CD4-positive, alpha-beta T cell treated with Interleukin-6 at 100 ng/mL for 8 hours (primary cell): Measurements from ENCODE around the gene SFXN5.
A peak's percentile ranks its signal among the peaks of the same experiment; 100 is the strongest.

Source experiments
- DNase-seq: peaks from one replicate; pipeline ENCODE4 v3.0.0-alpha.2; 2020; ENCODE audit warnings: mixed read lengths, low spot score

Gene SFXN5

DNA sequence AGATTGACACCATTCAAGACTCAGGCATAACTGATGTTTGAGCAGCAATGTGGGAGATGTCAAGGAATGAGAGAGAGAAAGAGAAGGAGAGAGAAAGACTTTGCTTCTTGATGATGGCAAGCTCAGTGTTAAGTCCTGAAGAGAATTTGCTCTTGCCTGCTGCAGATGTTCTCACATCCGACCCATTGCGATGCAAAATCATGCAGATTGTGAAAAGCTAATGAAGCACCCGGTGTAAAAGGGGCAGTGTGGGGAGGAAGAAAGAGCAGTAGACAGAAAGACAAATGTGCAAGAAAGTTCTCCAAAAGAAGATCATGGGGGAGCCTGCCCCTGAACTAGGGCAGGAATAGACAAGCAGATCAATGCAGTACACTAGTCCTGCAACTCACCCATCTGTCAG is 96.5 kb downstream of the SFXN5 start:
- DNase-seq: no peak

DNA sequence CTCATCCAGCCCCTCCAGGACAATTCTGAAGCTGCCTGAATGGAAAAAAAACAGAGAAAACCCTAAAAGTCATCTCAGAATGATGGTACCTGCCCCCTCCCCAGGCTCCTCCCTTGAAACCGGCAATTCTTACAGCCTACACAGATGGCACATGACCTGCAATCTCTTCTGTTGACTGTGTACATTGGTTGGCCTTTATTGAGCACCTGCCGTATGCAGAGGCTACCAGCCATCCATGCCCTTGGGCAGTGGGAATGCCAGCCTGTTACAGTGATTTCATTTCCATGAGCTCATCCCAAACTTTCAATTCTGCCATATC is 97.1 kb downstream of the SFXN5 start:
- DNase-seq: no peak

DNA sequence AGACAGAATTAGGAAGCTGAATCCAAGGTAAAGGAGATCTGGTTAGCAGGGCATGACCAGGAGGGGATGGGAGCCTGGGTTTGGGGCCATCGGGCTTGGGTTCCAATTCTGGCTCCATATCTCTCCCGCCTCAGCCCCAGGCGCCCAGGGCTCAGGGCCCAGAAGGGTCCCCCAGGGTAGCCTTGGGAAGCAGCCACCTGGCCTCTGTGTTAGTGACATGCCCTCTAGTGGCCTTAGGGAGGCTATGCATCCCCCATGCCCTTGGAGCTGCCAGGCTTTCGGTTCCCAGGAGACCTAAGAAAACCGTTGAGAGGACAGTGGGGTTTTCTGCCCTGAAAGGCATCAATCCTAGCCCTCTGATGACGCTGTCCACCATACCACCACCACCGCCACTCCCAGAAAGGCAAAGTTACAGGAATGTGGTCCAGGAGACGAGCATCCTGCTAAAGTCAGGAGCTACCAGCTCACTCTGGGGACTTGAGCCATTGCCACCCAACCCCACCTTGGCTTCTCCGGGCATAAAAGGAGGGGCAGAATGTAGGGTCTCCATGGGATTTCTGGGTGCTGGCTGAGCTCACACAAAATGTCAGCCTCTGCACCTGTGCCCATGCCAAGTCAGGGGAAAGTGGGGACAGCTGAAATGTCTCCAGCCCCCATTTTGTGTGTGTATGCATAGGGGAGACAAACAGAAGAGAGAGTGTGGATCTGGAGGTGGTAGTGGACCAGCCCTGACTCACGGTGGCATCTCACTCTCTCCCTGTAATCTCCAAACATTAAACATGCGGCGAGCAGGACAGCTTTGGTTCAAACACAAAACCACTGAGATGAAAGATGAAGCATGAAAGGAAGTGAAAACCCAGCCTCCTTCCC is 97.7 kb downstream of the SFXN5 start:
- DNase-seq: peak; percentile 15

DNA sequence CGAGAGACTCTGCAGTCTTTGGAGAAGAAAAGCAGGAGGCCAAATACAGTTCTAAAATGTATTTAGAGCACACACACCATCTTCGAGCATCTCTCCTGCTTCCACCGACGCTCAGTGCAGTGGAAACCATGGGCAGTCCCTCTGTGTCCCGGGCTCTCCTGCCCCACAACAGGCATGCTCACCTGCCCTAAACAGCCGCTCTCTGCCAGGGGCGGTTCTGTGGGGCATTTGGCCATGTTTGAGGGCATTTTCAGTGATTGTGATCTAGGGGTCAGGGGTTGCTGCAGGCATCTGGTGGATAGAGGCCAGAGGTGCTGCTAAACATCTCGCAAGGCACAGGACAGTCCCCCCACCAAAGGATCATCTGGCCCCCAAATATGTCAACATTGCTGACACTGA is 98.4 kb downstream of the SFXN5 start:
- no peak for DNase-seq

DNA sequence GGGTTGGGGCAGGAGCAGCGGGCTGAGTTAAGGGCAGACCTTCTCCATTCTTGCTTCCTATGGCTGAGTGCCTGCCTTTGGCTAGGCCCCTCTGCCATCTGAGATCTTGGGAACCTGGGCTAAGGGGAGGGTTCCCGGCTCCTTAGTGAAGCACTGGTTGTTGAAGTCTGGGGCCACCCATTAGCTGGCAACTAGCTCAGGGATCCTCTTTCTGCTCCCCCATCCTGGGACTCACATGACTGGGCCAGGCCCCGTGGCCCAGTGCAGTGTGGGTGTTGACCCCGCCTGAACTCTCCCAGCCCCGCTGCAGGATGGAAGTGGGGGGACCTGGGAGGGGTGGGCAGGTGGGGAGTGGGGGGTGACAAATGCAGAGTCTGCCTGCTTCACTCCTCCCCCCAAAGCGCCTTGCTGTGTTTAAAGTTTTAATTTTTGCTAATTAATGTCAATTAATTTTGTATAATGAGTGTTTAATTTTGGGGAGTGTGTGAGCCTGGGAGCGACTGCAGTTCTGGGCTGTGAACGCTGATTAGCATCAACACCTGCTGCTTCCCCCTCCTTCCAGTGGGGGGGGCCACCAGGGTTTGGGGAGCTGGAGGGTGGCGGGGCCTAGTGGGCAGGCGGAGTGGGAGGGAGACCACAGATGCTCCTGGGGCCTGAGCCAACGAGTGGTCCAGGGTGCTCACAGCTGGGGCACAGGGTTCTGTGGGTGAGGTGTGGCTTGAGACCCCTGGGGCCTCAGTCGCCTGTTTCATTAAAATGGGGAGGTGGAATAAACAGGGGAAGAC is 99.0 kb downstream of the SFXN5 start:
- no peak for DNase-seq

DNA sequence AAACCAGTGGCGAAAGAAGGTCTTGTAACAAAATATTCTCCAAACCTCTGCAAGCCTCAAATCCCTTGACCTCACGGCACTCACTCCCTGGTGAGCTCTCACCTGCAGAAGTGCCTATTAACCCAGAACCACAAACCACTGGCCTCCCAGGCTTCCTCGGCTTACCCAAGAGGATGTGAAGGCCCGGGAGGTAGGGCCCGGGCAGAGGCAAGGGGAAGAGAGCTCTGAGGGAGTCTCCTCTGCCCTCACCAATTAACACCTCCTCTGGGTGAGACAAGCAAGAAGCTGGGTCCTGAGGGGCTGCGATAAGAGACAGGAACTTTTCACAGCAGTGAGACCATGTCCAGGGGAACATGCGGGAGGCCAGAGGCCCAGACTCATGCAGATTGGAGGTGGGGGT is 100.5 kb downstream of the SFXN5 start:
- DNase-seq: no peak

DNA sequence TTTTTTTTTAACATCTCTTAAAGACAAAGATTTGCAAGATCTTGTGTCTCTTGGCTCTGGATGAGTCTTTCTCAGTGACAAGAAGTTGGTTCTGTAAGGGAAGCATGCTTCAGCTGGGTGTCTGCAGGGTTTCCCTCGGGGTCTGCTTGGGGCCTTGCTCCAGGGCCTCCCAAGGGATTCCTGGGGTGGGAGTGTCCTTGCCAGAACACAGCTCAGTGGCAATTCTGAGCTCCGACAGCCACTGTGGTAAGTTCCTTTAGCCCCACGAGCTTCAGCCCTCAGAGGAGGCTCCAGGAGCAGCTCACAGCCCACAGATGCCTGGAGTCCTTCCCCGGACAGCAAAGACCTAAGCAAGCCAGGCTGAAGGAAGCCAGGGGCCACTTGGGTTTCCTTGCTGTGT is 101.8 kb downstream of the SFXN5 start:
- DNase-seq: no peak

DNA sequence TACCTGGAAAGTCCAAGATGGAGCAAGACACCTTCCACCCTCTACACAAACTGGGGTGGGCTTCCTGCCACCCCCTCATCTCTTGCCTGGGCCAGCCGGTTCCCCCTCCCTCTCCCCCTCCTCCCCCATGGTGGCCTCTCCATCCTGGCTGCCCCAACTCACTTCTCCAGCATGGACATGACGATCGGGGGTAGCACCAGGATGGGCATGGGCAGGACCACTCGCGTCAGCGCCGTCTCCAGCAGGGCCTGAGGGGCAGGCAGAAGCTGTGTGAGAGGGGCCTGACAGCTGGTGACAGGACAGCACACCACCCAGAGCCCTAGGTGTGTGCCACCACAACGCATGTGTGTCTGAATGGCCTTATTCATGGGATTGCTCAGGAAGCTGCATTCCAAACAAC is 103.2 kb downstream of the SFXN5 start:
- no peak for DNase-seq

DNA sequence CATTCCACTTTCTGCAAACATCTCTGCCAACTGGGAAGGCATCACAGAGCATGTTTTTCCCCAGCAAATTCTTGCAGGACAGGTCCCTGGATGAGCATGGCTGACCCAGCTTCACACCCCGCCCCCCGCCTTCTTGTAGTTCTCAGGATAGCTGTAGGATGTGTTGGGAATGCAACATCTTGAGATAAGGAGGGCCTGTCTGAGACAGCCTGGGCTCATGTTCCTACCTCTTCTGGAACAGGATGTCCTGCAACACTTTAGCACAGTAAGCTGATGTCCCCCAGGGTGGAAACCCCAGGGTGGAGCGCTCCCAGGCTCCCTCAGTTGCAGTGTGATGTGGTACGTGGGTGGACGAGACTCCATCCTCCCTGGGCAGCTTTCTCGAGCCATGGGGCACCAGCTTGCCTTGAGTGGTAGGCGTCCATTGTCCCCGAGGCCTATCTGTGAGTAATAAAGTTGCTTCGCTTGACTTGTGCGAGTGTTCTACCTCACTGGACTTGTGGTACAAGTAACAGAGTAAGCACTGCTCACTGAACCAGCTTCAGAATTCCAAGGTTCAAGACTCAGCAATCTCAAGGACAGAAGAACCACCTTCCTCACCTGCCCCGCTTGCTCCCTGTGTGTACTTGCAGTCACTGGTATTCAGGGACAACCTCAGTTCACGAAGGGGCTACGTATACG is 105.6 kb downstream of the SFXN5 start:
- DNase-seq: no peak

DNA sequence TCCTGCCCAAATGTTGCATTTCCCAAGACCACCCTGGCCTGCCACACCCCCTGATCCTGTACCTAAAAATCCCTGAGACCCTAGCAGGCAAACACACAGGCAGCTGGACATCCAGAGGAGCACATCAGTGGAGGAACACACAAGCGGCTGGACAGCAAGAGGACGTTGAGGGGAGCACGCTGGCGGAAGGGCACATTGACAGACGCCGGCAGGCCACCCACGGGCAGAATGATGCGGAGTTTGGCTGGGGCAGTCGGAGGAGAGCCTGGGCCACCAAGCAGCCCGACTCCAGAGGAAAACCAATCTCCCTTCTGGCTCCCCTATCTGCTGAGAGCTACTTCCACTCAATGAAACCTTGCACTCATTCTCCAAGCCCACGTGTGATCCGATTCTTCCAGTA is 106.5 kb downstream of the SFXN5 start:
- no peak for DNase-seq

DNA sequence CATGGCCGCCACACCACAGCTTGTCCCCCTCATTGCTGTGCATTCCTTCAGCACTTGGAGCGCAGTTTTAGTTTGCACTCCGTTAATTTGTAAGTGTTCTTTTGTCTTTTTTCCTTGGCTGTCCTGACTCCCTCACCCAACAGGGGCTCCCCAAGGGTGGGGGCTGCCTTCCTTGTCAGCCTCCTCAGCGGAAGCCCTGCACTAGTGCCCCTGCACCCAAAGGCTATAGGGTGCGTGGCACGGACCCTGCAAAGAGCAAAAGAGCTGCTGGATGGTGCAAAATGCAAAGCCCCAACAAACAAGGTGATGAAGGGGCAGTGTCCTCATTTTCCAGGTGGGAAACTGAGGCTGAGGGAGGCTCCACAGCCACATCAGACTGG is 107.4 kb downstream of the SFXN5 start:
- DNase-seq: no peak

DNA sequence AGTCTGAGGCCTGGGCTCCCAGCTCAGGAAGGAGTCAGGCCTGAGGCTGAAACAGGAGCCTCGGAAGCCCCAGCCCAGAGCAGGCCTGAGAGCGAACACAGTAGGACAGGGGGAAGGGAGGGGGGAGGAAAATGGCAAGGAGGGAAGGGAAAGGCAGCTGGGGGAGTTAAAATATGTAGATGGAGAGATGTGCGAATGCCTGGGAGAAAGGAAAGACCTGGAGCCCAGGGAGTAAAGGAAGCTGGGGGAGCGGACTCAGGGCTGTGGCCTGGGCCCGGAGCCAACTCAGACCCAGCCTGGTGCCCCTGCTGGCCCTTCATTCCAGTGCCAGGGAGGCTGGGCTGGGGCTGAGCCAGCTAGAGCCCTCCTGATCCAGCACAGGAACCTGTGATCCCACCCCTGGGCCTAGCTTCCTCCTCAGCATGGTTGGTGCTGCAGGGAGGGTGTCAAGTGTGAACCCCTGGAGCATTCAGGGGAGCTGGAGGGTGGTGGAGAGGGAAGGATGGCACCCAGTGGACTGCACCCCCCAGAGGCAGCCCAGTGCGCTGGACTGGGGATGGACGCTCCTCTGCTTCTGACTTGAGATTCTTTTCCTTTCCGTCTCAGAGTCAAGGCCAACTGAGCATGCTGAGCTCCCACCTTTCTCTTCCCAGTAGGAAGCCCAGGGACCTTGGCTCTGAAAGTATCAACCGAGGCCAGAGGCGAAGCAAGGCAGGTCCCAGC is 107.9 kb downstream of the SFXN5 start:
- no peak for DNase-seq

DNA sequence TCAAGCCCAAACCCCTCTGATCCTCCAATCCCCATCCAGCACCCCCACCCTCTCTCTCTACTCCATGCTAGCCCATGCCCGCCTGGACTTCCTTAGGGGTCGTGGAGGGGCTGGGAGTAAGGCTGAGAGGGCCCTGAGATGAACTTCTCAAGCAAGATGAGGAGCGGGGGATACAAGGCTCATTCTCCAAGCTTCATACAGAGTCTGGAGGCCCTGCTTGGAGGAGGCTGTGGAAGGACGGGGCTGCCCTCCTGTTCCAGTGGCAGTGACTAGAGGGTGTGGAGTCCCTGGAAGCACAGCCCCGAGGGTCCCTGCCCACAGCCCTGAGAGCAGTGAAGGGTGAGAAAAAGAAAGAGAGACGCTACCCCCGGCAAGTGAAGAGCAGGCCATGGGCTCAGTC is 108.6 kb downstream of the SFXN5 start:
- DNase-seq: no peak

DNA sequence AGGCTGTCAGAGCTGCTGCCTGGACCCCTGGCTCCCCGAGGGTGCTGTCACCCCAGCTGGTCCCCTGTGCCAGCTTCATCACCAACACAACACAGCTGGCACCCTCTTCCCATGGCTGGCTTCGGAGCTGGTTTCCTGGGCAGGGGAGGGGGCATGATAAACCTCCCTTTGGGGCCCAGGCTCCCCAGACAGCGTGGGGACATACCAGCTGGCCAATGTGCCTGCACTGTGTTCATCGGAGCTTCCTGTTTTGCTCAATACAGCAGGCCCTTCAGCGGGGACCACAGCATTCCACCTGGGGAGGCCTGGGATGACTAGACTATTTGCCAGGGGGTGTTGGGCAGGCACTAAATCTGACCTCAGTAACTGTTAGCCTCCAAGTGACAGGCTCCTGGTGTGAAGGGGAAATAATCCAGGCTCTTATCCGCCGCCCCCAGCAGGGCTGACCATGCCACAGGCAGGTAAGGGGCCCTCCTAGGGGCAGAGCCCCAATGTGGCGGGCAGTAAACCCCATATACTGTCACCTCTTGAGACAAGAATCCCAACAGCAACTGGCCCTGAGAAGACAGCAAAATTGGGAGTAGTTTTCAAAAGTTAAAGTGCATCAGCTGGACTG is 109.6 kb downstream of the SFXN5 start:
- DNase-seq: no peak

DNA sequence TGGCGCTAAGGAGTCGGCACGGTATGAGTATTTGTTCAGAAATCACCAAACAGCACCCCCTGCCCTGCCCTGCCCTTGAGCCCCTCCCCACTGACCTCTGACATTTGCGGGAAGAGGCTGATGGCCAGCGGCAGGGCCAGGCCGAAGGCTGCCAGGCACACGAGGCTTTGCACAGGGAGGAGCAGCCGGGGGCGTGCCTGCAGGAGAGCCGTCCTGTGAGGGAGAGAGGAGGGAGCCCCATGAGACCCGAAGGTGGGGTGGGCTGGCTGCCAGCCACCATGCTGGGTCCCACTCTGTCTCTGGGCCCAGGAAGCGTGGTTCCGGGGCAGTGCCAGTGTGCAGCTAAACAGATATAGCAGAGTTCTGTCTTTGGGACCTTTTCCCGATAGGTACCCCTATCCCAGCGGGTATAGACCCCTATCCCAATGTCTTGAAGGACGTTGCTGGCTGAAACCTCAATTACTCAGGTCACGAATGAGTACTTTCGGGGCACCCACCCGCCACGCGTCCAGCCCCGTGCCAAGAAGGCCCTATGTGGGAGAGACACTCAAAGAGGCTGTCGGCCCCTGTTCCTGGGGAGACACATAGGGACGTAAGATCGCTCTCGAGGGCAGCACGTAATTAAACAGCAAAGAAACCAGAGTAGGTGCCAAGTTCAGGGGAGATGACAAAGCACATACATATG is 110.3 kb downstream of the SFXN5 start:
- DNase-seq: no peak

DNA sequence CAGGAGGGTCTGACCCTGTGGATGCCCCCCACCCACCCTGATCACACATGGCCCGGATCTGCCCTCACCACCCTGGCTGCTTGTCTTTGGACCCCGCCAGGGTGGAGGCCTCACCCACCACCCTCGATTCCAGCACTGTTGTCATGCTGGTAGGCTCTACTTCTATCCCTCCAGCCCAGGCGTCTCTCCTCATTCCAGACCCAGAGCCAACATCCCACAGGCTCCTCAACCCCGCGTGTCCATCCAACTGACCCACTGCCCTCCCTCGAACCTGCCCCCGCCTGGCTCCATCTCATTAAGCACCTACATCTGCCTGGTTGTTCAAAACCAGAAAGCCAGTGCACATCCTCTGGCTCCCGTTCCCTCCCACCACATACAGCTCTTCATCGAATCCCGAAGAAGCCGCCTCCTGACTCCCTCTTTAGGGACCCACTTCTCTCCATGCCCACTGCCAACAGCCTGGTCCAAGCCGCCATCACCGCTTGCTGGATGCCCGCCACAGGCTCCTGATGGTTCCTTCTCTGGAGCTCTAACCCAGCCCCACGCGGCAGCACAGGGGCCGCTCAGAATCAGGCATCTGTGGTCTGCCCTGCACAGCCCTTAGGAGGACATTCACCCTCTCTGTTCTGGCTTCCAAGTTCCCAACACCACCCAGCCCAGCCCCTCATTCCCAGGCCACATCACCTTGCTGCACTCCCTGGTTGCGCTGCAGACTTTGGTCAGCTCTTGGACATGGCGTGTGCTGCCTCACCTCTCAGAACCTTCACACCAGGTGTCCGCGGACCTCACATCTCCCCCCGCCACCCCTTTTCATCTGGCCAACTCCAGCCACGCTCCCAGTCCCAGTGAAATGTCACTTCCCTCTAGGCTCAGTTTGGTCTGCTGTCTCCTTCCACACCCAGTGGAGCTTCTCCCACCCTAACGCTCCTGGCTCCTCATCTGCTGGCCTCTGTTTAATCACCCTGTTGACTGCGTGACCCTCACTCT is 111.2 kb downstream of the SFXN5 start:
- no peak for DNase-seq

DNA sequence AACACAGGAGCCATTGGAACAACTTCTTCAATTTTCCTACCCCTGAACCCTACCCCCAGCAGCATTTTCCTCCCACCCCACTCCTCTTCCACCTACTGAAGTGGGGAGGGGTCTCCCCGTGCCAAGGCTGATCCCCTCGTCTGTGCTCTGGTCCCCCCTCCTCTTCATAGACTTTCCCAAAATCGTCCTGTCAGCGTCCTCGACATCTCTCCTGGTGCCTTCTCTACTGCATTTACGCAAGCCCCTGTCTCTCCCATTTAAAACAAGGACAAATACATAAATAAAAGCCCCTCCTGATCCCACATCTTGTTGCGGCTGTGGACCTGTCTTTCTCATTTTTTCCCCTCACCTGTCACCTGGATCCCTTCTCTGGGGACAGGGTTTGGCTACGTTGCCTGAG is 112.0 kb downstream of the SFXN5 start:
- no peak for DNase-seq

DNA sequence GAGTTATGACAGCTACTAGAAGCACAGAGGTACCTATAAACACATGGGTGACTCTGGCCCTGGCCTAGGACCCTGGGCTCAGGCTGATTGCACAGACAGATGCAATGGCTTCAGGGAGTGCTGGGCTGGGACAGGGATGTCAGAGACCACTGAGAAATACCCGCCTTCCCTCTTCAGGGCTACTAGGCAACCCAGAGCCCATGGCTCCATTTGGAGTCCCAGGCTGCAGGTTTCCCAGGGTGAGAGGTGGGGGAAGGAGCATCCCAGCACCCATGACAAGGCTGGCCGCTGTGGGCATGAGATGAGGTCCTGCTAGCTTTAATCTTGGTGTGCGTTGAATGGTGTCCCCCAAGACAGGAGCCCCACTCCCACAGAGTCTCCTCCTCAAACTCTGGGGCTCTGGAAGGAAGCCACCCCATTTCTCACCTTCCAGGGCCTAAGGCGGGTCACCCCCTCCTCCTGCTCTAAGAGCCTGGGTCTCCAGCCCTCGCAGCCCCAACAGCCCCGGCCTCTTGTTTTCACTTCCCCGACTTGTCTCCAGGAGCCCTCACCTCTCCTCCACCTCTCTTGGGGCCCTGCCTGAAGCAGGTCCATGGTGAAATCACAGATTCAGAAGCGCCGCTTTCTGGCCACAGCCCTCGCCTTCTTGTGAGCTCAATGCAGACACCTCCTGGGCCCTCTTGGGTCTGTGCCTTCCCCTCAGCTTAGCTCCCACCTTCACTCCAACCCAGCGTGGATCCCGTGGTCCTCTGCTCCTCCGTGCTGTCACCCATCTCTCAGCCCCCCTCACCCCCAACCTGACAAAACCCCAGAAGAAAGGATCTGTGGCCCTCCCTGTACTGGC is 112.7 kb downstream of the SFXN5 start:
- no peak for DNase-seq

DNA sequence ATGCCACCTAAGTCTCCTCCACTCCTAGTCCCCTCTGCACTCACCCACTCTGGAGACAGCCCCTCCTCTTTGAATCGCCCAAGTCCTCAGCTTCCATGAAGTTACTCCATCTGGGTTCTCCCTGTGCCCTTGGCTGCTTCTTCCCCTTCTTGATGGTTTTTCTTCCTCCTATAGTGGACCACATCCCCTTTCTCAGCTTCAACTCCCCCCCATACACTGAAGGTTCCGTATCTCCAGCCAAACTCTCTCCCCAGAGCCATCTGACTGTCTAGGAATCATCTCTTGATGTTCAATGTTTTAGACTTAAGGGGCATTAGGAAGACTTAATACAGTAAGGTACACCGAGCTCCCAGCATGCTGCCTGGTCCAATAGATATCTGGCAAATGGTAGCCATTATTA is 114.6 kb downstream of the SFXN5 start:
- DNase-seq: no peak
